WERI-Rb-1 (cell line): ENCODE results near the gene LGR4.

ENCODE experiments used
- DNase-seq: peaks from one replicate; pipeline ENCODE4 v3.0.0-alpha.2; 2020
- H3K27ac ChIP-seq: fragments of 250-450 bp; sonication (Bioruptor Pico); 2 replicates; pipeline ENCODE4 v1.5.1; 2020; ENCODE audit warnings: mild to moderate bottlenecking, moderate library complexity
- H3K27me3 ChIP-seq: fragments of 250-450 bp; sonication (Bioruptor Pico); 2 replicates; pipeline ENCODE4 v1.5.1; 2021; ENCODE audit warnings: mild to moderate bottlenecking, low read depth, moderate library complexity; ENCODE audit not compliant: insufficient read depth, severe bottlenecking
- H3K36me3 ChIP-seq: fragments of 250-450 bp; sonication (Bioruptor Pico); 2 replicates; pipeline ENCODE4 v1.5.1; 2020; ENCODE audit warnings: mild to moderate bottlenecking, moderate library complexity
- H3K4me3 ChIP-seq: 2 replicates; pipeline ENCODE4 v1.5.1; 2011; ENCODE audit warnings: low read depth, mild to moderate bottlenecking, control low read depth, low read length
- H3K9me3 ChIP-seq: fragments of 250-450 bp; sonication (Bioruptor Pico); 2 replicates; pipeline ENCODE4 v1.5.1; 2021; ENCODE audit warnings: mild to moderate bottlenecking, moderate library complexity; ENCODE audit not compliant: severe bottlenecking
- TF ChIP-seq, protein P1 (sequence below): IDR thresholded peaks from 2 replicates; pipeline ENCODE4 v1.5.1; 2011; ENCODE audit warnings: low read depth, mild to moderate bottlenecking, control low read depth, inconsistent platforms, low read length

The LGR4 gene

DNA sequence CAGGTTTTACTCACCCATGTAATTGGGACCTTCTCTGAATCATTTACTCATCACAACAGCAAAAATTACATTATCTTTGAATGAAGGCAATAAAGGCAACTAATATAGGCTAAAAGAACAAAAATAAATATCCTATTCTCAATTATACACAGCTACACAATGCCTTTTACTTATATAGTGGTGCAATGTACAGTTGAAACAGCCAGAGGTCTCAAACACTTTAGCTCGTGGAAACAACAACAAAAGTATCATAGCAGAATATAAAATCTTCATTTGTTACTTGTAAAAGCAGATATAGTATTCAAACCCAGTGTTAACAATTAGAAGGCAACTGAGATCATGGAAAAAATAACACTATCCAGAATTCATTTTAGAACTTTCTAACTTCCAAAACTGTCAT lies 88.9 kb downstream of the LGR4 start:
- Histone ChIP-seq H3K36me3 (no peaks in the 10 kb centered on the region), H3K9me3 (no peaks in the 10 kb centered on the region), H3K27ac (no peak overlapping the region), H3K27me3 (no peaks in the 10 kb centered on the region), H3K4me3 (no peak overlapping the region)
- TF ChIP-seq, protein P1, sequence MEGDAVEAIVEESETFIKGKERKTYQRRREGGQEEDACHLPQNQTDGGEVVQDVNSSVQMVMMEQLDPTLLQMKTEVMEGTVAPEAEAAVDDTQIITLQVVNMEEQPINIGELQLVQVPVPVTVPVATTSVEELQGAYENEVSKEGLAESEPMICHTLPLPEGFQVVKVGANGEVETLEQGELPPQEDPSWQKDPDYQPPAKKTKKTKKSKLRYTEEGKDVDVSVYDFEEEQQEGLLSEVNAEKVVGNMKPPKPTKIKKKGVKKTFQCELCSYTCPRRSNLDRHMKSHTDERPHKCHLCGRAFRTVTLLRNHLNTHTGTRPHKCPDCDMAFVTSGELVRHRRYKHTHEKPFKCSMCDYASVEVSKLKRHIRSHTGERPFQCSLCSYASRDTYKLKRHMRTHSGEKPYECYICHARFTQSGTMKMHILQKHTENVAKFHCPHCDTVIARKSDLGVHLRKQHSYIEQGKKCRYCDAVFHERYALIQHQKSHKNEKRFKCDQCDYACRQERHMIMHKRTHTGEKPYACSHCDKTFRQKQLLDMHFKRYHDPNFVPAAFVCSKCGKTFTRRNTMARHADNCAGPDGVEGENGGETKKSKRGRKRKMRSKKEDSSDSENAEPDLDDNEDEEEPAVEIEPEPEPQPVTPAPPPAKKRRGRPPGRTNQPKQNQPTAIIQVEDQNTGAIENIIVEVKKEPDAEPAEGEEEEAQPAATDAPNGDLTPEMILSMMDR = no peak
- no peak for DNase-seq

DNA sequence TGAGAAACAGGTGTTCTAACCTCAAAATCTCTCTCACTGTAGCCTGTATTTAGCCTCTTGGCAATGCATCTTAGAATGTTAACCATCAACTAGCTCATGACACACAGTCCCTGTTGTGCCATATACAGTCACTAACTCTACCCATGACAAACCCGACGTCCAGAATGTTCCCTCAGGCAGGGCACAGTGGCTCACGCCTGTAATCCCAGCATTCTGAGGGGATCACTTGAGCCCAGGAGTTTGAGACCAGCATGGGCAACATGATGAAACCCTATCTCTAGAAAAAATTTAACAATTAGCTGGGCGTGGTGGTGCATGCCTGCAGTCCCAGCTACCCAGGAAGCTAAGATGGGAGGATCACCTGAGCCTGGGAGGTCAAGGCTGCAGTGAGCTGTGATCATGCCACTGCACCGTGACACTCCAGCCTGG lies 91.3 kb downstream of the LGR4 start:
- Histone ChIP-seq H3K27ac (no peak overlapping the region), H3K27me3 (no peaks in the 10 kb centered on the region), H3K4me3 (no peak overlapping the region), H3K9me3 (no peaks in the 10 kb centered on the region), H3K36me3 (no peaks in the 10 kb centered on the region)
- DNase-seq = no peak
- TF ChIP-seq, protein P1 = no peak

DNA sequence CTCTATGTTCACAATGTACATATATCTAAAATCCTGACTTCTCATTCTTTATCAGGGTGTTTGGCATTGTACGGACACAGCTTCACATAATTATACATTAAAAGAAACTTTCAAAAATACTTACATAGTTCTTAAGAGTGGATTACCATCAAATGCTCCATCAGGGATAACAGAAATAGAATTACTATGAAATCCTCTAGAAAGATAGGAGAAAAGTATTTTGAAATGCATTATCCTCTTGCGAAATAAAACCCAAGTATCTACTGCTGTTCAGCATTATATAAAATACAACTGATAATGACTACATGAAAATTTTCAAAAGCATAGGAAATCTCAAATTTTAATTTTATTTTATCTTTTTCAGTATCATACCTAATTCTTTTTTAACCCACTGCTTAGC lies 91.8 kb downstream of the LGR4 start:
- DNase-seq = no peak
- no peaks in the 10 kb centered on the region for H3K36me3 ChIP-seq
- TF ChIP-seq, protein P1 = no peak
- H3K27me3 ChIP-seq = no peaks in the 10 kb centered on the region
- no peak overlapping the region for H3K27ac ChIP-seq
- H3K9me3 ChIP-seq = no peaks in the 10 kb centered on the region
- no peak overlapping the region for H3K4me3 ChIP-seq

DNA sequence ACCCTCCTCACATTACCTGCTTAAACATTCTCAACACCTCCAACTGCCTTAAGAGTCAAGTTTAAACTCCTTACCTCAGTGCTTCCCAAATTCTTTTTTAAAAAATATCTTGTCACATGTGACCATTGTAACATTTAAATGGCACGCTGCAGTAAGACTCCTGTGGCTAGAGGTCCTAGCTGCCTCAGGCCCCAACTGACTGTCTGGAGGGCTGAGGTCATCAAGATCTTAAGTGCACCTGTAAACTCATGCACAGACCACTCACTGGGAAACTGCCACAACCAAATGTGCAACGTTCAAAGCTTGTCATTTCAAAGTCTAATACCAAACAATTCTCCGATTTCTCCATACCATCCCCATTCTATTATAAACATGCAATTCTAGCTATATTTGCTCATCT lies 93.1 kb downstream of the LGR4 start:
- no peak overlapping the region for H3K4me3 ChIP-seq
- H3K9me3 ChIP-seq = no peaks in the 10 kb centered on the region
- H3K27ac ChIP-seq = no peak overlapping the region
- H3K36me3 ChIP-seq = no peaks in the 10 kb centered on the region
- H3K27me3 ChIP-seq = no peaks in the 10 kb centered on the region
- no peak for DNase-seq
- TF ChIP-seq, protein P1 = no peak

DNA sequence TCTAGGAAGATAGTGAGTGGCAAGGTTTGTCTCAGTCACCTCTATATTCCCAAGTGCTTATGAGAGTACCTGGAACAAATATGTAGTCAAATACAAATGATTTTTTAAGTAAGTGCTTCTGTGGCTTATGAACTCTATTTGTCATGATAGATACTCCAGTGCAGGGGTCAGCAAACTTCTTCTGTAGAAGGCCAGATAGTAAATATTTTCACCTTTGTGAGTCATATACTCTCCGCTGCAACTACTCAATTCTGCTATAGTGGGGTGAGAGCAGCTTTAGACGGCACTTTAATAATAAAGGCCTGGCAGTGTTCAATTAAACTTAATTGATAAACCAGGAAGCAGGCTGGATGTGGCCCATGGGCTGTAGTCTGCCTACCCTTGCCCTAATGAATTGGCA lies 97.2 kb downstream of the LGR4 start:
- DNase-seq = no peak
- Histone ChIP-seq H3K27ac (no peak overlapping the region), H3K4me3 (no peak overlapping the region), H3K27me3 (no peaks in the 10 kb centered on the region), H3K9me3 (no peaks in the 10 kb centered on the region), H3K36me3 (no peaks in the 10 kb centered on the region)
- TF ChIP-seq, protein P1 = no peak

DNA sequence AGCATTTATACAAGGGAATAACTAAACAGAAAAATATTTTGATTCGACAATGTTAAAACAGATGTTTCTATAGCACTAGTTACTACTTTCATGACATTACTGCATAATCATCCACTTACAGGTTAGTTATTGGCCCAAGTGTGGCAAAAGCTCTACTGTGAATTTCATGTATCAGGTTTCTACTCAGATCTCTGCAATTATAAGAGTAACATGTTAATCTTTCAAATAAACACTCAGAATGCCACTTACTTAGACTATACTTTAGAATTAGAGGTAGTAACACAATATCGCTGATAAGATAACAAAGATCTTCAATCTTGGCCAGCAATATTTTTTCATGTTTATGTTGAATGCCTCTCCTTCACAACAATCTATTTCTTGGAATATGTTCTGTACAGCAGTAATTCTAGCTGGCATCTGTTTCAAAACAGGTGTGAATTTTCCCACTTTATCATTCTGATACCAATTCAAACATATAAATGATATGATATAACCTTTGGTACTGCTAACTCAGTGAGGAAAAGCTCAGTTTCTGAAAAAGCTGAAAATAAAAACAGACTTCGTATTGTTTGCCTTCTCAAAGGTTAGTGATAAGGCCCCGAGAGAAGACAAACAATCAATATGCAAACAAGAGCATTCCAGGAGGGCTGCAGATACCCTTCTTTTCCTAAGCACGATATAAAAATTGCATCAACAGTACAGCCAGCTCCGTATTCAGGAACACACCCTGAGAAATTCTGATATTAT lies 98.6 kb downstream of the LGR4 start:
- Histone ChIP-seq H3K4me3 (no peak overlapping the region), H3K9me3 (no peaks in the 10 kb centered on the region), H3K27me3 (no peaks in the 10 kb centered on the region), H3K36me3 (no peaks in the 10 kb centered on the region), H3K27ac (no peak overlapping the region)
- no peak for DNase-seq
- TF ChIP-seq, protein P1 = no peak
